Activated CD4-positive, alpha-beta T cell treated with anti-CD3 and anti-CD28 coated beads, Interleukin-2, amount 50 U/mL, for 4 hours (primary cell): ENCODE results near the gene PPFIA3.

Experiments used
- DNase-seq, 2 experiments: peaks; one replicate each; pipeline ENCODE4 v3.0.0-alpha.2; 2020

The PPFIA3 gene

GRCh38 chr19:49182848-49183375 is 63.6 kb downstream of the PPFIA3 start:
- no peak for DNase-seq

- DNase-seq: no peak
Observed at GRCh38 chr19:49186108-49186507, 66.8 kb downstream of the PPFIA3 start.

GRCh38 chr19:49188626-49189200 is 69.4 kb downstream of the PPFIA3 start:
- no peak for DNase-seq

- DNase-seq: no peak
Observed at GRCh38 chr19:49189259-49189658, 69.9 kb downstream of the PPFIA3 start.

- no peak for DNase-seq
Observed at GRCh38 chr19:49190781-49191180, 71.4 kb downstream of the PPFIA3 start.

GRCh38 chr19:49193822-49194394 is 74.6 kb downstream of the PPFIA3 start:
- no peak for DNase-seq

- no peak for DNase-seq
Observed at GRCh38 chr19:49194408-49194807, 75.1 kb downstream of the PPFIA3 start.

- DNase-seq: no peak
Observed at GRCh38 chr19:49196527-49197240, 77.3 kb downstream of the PPFIA3 start.

- no peak for DNase-seq
Observed at GRCh38 chr19:49200238-49200862, 81.0 kb downstream of the PPFIA3 start.
